Transverse colon (tissue), 4 donors: ENCODE results near the gene ACACA. TPM values are rescaled to one million over a fixed set of nuclear protein-coding genes. Genes with fewer than 3 reads are reported as not detected.
"Not testable (repeated sequence)": the region's sequence is repeated elsewhere in the genome, so short reads cannot be mapped to it uniquely, and the experiment has no call there.

Source experiments
- DNase-seq: peaks from one replicate; pipeline ENCODE4 v3.0.0-alpha.2; 2019
- H3K27ac ChIP-seq, 4 donors: fragments of 200-600 bp; sonication (generic); 2 replicates each; pipeline ENCODE4 v1.5.1; 2016 to 2018; ENCODE audit warnings: inconsistent platforms in 4 of 4
- H3K27me3 ChIP-seq: fragments of 200-600 bp; sonication (generic); 2 replicates; pipeline ENCODE4 v1.5.1; 2017; ENCODE audit warnings: inconsistent platforms
- H3K36me3 ChIP-seq, 4 donors: fragments of 200-600 bp; sonication (generic); 2 replicates each; pipeline ENCODE4 v1.5.1; 2017 to 2019; ENCODE audit warnings: inconsistent platforms in 4 of 4
- H3K4me1 ChIP-seq, 4 donors: fragments of 200-600 bp; sonication (generic); 2 replicates each; pipeline ENCODE4 v1.5.1; 2017 to 2020; ENCODE audit warnings: inconsistent platforms in 4 of 4
- H3K4me3 ChIP-seq, 4 donors: fragments of 200-600 bp; sonication (generic); 1 replicate in 1 of 4; 2 replicates in 3 of 4; pipeline versions ENCODE4 v1.5.1 to v1.6.1; 2017 to 2019; ENCODE audit warnings: inconsistent platforms in 4 of 4
- H3K9me3 ChIP-seq, 2 donors: fragments of 200-600 bp; sonication (generic); 2 replicates each; pipeline ENCODE4 v1.5.1; 2017 to 2019; ENCODE audit warnings: inconsistent platforms in 2 of 2
- EP300 ChIP-seq: sonication (generic); formaldehyde crosslinking; IDR thresholded peaks from one replicate; pipeline ENCODE4 v1.6.1; 2017; ENCODE audit warnings: antibody characterized with exemption, low read depth
- POLR2A ChIP-seq: fragments of 450-650 bp; IDR thresholded peaks from one replicate; pipeline ENCODE4 v1.6.1; 2016; ENCODE audit warnings: antibody characterized with exemption, mild to moderate bottlenecking, moderate library complexity
- POLR2AphosphoS5 ChIP-seq, 3 donors: sonication (generic); formaldehyde crosslinking; IDR thresholded peaks; one replicate each; pipeline ENCODE4 v1.6.1; 2016; ENCODE audit warnings: antibody characterized with exemption in 3 of 3
- WGBS, 2 donors: methylation state at CpG; one replicate each; pipeline ENCODE4 v1.1.5; 2018; ENCODE audit warnings: low coverage in 1 of 2; 5-methylcytosine and 5-hydroxymethylcytosine counted together
- in situ Hi-C, 4 donors: fragments of 200-750 bp; cut with MboI; loops; one replicate each; pipeline versions ENCODE4 v1.15.0 to v1.15.1; 2017; ENCODE audit warnings: low sequenced_read_pairs in 3 of 4, low pct_ligation_motif_present in 1 of 4, low pct_unique_long_range_greater_than_20kb in 1 of 4
- intact Hi-C: fragments of 100-400 bp; cut with DNase I; formaldehyde crosslinking; loops from one replicate; pipeline ENCODE4 v1.15.1; 2023; ENCODE audit warnings: low total_unique reads
- total RNA-seq, 4 donors: library from RNA; depleted of rRNA; stranded (reverse); fragments of >200 nt; gene quantifications; one replicate each; pipeline ENCODE4 v1.1.0, GENCODE V29; 2016
- TF ChIP-seq, protein P1 (sequence below), 5 experiments: fragments of 200-600 bp in 3 of 5; fragments of 450-650 bp in 2 of 5; sonication (generic) in 3 of 5; IDR thresholded peaks; 1 replicate in 2 of 5; 2 replicates in 3 of 5; pipeline ENCODE4 v1.5.1; 2016 to 2017; ENCODE audit warnings: antibody characterized with exemption in 5 of 5, inconsistent platforms in 3 of 5, mild to moderate bottlenecking in 2 of 5, moderate library complexity in 1 of 5

Gene ACACA
- total RNA-seq: 100 to 1,000 TPM in 1 of 4 donors, 10 to 100 TPM in 3; 21.7 to 173 (median 23.9) TPM

DNA sequence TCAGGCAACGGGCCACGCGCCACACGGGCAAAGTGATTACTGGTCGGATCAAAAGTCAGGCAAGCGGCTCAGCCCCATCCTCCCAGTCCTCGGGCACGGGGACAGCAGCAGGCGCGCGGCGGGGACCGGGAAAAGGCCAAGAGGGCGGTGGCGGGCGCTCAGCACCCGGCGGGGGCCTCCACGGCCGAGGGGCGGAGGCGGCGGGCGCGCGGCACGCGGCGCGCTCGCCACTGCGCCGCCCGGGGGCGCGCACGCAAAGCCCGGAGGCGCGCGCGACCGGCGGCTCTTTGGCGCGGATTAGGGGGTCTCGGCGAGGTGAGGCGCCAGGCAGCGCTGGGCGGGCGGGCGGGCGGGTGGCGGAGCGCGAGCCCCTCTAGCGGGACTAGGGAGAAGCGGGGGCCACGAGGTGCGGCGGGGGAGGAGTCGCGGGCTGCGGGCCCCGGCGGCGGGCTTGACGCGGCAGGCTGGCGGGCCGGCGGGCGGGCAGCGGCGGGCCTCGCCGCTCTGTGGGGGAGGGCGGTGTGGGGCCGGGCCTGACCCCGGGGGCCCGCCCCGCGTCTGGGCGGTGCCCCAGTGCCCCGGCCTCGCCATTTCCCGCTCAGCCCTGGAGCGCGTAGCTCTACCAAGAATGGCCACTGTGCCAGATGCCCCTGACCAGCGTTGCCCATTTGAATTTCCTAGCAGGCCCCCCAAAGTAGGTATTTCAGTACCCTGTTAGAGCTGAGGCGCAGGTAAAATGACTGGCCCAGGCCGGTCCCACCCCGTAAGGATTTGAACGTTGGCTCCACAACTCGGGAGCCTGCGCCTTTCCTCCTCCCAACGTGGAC, at the start of gene ACACA, which contains the start of gene TADA2A:
ACACA (minus strand) TSS at position 202 of the 827 bp plus-strand sequence. CDS start 537 bp downstream, outside the sequence.
TADA2A (plus strand) TSS at position 252 of the 827 bp plus-strand sequence. CDS start 4,480 bp downstream, outside the sequence.
- Histone ChIP-seq H3K27ac (peak within 1 kb of the TSS; percentile 91 to 97 (median 94)), H3K9me3 (no peaks in the 10 kb centered on the region), H3K4me1 (peaks cover 4 to 25% (median 16%) of the 10 kb centered on the region in 4 donors), H3K36me3 (peaks cover 0 to 7% (median 3%) of the 10 kb centered on the region in 4 donors), H3K4me3 (peak within 1 kb of the TSS; percentile 57 to 92 (median 68)), H3K27me3 (no peaks in the 10 kb centered on the region)
- TF ChIP-seq EP300: no peak
- TF ChIP-seq, protein P1, sequence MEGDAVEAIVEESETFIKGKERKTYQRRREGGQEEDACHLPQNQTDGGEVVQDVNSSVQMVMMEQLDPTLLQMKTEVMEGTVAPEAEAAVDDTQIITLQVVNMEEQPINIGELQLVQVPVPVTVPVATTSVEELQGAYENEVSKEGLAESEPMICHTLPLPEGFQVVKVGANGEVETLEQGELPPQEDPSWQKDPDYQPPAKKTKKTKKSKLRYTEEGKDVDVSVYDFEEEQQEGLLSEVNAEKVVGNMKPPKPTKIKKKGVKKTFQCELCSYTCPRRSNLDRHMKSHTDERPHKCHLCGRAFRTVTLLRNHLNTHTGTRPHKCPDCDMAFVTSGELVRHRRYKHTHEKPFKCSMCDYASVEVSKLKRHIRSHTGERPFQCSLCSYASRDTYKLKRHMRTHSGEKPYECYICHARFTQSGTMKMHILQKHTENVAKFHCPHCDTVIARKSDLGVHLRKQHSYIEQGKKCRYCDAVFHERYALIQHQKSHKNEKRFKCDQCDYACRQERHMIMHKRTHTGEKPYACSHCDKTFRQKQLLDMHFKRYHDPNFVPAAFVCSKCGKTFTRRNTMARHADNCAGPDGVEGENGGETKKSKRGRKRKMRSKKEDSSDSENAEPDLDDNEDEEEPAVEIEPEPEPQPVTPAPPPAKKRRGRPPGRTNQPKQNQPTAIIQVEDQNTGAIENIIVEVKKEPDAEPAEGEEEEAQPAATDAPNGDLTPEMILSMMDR (IDR thresholded peaks at IDR 0.05): peak in 3 of 5 experiments; percentile 19 to 56 (median 51)
- TF ChIP-seq POLR2A: peak; percentile 76
- TF ChIP-seq POLR2AphosphoS5 (IDR thresholded peaks at IDR 0.05): peak; percentile 80 to 86 (median 83)
- intact Hi-C loops: loop anchor here (10.0 kb wide), 1 partner anchor 52 kb away; no protein-coding TSS in a partner anchor
- peak; percentile 85 for DNase-seq
- in situ Hi-C loops: no loop called here
- WGBS, 2 donors: 0% methylated on average over 49 of the region's 98 CpGs; no CpG with 5 or more reads in 1 of the 2 donors

DNA sequence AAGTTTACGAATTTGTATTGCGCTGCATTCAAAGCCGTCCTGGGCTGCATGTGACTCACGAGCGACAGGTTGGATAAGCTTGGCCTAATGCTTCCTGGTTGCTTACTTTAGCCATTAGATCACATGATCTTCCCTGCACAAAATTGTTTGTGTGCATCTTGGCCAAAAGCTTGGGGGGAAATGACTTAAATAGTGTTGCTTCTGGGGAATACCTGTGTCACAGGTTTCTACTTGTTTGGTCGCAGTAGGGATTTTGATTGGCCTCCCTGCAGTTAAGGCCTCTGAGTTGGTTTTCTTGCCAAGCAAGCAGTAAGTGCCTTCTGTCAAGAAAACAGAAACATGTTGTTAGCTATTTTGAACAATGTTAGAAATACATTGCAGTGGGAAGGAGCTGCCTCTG, 43.5 kb upstream of the ACACA start:
- DNase-seq: no peak
- intact Hi-C loops: no loop called here
- 86 to 92% methylated on average over 6 of the region's 6 CpGs for WGBS, 2 donors

DNA sequence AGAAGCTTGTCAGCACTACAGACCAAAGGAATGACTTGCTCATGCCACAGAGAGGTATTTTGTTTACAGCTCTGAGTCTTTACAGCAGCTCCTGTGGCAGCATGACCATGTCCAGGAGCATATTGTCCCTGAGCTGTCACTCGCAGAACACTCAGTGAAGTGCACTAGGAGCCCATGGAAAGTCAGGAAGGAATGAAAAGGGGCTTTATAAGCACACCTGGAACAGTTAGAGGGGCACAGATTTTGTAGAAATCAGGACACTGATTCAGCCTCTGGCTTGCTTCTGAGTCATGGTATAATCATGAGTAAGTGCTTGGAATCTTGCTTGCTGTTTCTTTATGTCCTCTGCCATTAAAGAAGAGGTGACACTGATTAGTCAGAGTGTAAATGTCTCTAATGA, 41.0 kb upstream of the ACACA start:
- Histone ChIP-seq H3K27me3 (no peaks in the 10 kb centered on the region), H3K4me3 (no peak overlapping the region), H3K36me3 (peaks cover 0 to 38% (median 15%) of the 10 kb centered on the region in 4 donors), H3K9me3 (no peaks in the 10 kb centered on the region), H3K4me1 (no peaks in the 10 kb centered on the region), H3K27ac (no peak overlapping the region)
- WGBS, 2 donors: 84% methylated on average over 1 of the region's 1 CpG; no CpG with 5 or more reads in 1 of the 2 donors
- no peak for DNase-seq
- in situ Hi-C loops: no loop called here
- intact Hi-C loops: no loop called here
- no peak for TF ChIP-seq EP300

More for the DNA sequence above, 43.5 kb upstream of the ACACA start:
- H3K9me3 ChIP-seq: no peaks in the 10 kb centered on the region
- peaks cover 0 to 23% (median 10%) of the 10 kb centered on the region in 4 donors for H3K36me3 ChIP-seq
- H3K4me1 ChIP-seq: no peaks in the 10 kb centered on the region
- H3K27ac ChIP-seq: no peak overlapping the region
- no peaks in the 10 kb centered on the region for H3K27me3 ChIP-seq
- in situ Hi-C loops: no loop called here
- TF ChIP-seq, protein P1 (IDR thresholded peaks at IDR 0.05): no peak
- no peak for TF ChIP-seq POLR2A
- TF ChIP-seq POLR2AphosphoS5 (IDR thresholded peaks at IDR 0.05): no peak
- TF ChIP-seq EP300: no peak
- H3K4me3 ChIP-seq: no peak overlapping the region

DNA sequence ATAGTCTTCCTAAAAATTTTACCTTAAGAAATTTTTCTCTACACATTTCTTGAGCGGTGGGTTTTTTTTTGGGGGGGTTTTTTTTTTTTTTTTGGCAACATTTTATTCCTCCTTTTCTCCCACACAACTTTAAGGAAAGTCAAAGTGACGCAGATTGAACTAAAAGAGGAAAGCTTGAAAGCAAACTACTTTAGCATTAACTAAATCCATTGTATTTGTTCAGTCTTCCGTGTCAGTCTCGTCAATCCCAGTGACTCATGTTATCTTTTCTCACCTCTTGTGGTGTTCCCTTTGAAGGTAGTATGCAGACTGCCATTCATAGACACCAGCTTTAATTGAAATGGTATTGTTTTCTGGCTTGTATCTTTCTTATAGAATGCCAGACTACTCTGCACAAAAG, 39.4 kb upstream of the ACACA start:
- H3K27ac ChIP-seq: no peak overlapping the region
- H3K4me3 ChIP-seq: no peak overlapping the region
- no peak for TF ChIP-seq POLR2A
- TF ChIP-seq EP300: no peak
- TF ChIP-seq, protein P1 (IDR thresholded peaks at IDR 0.05): no peak
- no peak for TF ChIP-seq POLR2AphosphoS5 (IDR thresholded peaks at IDR 0.05)
- no peaks in the 10 kb centered on the region for H3K4me1 ChIP-seq
- whole genome bisulfite sequencing, 2 donors: 96 to 100% methylated on average over 2 to 4 of the region's 4 CpGs
- in situ Hi-C loops: no loop called here
- intact Hi-C loops: no loop called here
- peaks cover 0 to 50% (median 22%) of the 10 kb centered on the region in 4 donors for H3K36me3 ChIP-seq
- no peak for DNase-seq
- no peaks in the 10 kb centered on the region for H3K27me3 ChIP-seq
- no peaks in the 10 kb centered on the region for H3K9me3 ChIP-seq

DNA sequence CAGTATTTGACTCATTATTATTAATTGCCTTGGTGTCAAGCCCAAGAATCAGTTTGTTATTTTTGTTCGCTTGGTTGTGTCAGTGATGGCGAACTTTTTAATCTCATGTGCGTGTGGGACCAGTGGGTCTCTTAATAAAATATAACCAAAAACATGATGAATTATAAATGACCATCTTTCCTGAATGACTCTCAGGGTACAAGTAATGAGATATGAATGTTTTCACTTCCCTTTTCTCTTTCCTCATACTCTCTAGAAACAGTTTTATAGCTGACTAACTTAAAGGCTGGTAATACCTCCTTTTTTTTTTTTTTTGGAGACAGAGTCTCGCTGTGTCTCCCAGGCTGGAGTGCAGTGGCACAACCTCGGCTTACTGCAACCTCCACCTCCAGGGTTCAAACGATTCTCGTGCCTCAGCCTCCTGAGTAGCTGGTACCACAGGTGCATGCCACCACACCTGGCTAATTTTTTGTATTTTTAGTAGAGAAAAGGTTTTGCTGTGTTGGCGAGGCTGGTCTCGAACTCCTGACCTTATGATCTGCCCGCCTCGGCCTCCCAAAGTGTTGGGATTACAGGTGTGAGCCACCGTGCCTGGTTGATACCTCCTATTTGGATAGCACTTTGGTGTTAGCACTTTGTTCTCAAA, 34.9 kb upstream of the ACACA start:
- in situ Hi-C loops, intact Hi-C loops: not testable (repeated sequence)
- peaks cover 0 to 52% (median 26%) of the 10 kb centered on the region in 4 donors for H3K36me3 ChIP-seq

More for the DNA sequence above, 34.9 kb upstream of the ACACA start:
- not testable (repeated sequence) for H3K27me3 ChIP-seq, DNase-seq, H3K4me3 ChIP-seq, H3K9me3 ChIP-seq, H3K4me1 ChIP-seq, H3K27ac ChIP-seq
- 82 to 86% methylated on average over 6 to 12 of the region's 12 CpGs for WGBS, 2 donors
